Activated CD4-positive, alpha-beta T cell treated with anti-CD3 and anti-CD28 coated beads, Interleukin-2, amount 50 U/mL, for 48 hours (primary cell): ENCODE results near the gene SLC44A4.
"Not testable (repeated sequence)": the region's sequence is repeated elsewhere in the genome, so short reads cannot be mapped to it uniquely, and the experiment has no call there.

ENCODE experiments used
- DNase-seq, 2 experiments: peaks; one replicate each; pipeline ENCODE4 v3.0.0-alpha.2; 2020

The SLC44A4 gene

DNA sequence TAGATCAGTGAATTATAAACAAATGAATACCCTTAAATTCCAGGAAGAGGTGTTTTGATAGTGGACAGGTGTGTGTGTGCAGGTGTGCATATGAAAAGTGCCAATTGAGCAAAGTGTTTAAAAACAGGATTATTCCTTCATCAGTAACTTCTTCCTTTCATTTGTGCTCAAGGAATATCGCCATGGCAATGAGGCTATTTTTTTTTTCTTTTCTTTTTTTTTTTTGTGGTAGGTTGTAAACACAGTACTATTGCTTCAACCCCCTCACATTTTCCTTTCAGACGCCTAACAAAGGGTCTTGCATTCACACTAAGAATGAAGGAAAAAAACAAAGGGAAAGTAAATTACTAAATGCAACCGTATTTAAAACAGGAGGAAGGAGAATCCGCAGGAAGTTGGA lies 53.2 kb downstream of the SLC44A4 start:
- DNase-seq: no peak

DNA sequence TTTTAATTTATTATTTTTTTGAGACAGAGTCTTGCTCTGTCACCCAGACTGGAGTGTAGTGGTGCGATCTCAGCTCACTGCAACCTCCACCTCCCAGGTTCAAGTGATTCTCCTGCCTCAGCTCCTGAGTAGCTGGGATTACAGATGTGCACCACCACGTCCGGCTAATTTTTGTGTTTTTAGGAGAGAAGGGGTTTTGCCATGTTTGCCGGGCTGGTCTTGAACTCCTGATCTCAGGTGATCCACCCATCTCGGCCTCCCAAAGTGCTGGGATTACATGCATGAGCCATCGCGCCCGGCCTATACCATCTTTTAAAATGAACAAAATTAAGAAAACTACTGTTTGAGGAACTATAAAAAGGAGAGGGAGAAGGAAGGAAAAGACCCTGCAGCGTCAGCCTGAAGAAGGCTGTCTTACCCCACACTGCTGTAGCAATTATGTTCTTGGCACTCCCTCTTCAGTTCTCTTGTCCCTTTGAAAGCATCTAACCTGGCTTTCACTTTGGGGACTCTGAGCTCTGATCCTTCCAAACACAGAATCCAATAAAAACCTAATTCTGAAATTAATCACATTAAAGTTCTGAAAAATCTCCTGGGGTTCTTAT lies 55.1 kb downstream of the SLC44A4 start:
- not testable (repeated sequence) for DNase-seq

DNA sequence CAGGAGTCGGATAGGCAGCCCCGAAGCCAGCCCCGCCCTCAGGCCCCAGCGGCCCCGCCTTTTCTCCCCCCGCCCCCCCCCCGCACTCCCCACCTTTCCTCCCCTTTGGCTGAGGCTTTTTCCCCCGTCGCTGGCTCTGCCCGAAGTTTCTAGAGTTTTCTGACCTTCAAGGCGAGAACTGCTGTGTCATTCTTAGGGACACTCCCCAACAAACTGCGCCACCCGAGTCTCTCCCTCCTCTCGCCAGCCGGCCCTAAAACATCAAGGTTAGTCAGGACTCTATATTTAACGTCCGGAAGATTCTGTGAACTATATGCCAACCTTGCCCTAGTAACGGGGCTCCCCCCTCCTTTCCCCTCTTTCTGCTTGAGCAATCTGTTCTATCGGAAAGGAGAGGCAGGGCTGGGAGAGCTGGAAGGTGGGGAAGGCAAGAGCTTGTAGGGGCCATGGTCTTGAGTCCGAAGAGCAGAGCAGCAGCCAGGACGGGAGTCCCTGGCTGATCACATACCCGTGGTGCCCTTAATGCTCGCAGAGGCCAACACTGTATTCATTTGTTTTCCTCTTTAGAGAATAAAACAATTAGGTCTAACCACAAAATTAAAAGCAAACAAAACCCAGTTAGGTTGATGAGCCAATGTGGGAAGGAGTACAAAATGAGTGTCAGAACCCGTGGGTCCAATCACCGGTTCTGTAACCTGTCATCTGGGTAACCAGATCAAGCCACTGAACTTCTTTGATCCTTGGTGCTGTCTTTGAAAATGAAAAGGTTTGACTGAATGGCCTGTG lies 56.6 kb downstream of the SLC44A4 start:
- DNase-seq: peak; percentile 69 to 75

DNA sequence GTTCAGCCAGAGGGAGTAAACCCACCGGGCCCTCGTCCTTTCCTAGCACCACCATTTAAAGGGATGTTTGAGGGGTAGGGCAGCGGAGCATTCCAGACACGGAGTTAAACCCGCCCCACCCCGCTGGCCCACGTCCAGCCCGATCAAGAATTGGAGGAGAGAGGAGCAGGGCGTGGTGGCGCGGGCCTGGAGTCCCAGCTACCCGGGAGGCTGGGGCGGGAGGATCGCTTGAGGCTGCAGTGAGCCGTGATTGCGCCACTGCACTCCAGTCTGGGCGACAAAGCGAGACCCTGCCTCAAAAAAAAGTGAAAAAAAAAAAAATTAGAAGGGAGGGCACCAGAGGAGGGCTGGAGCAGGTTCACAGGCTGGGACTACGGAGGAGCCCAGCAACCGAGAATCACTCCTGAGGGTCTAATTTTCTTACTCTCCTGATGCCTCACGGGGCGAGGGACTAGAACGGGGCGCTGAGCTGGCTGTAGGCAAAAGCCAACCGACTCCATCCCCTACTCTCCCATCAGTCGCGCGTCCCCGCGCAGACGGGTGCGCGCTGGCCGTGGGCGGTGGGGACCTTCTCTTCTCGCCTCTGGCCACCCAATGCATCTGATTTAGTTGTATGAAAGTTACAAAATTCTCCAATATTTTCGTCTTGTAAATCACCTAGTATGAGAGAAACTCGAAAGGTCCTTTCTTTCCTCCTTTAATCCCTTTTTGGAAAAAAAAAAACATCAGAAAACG lies 57.3 kb downstream of the SLC44A4 start:
- DNase-seq: peak; percentile 80 to 84

DNA sequence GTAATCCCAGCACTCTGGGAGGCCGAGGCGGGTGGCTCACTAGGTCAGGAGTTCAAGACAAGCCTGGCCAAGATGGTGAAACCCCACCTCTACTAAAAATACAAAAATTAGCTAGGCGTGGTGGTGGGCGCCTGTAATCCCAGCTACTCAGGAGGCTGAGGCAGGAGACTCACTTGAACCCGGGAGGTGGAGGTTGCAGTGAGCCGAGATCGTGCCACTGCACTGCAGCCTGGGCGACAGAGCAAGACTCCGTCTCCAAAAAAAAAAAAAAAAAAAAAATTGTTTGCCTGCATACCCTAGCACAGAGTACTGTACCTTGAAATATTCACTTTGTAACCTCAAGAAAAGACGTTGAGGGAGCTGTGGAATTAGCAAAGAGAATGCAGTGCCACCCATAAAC lies 58.4 kb downstream of the SLC44A4 start:
- DNase-seq: not testable (repeated sequence)

DNA sequence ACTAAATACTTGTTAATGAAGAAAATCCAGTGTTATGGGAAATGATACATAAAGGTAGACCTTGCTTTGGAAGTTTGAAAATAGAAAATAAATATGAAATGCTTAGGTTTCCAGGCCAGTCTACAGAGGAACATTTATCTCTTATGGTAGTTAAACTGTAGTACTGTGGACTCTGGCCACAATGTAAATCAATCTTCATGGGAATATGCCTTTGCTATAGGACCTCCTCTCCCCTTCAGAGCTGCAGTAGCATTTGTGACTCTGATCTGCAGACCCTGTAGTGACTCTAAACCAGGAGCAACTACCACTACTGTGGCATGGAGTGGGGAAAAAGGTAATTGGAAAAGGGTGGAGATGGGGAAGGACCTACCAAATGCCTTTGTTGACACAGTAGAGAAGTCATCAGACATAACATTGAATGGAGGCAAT lies 58.9 kb downstream of the SLC44A4 start:
- DNase-seq: no peak

DNA sequence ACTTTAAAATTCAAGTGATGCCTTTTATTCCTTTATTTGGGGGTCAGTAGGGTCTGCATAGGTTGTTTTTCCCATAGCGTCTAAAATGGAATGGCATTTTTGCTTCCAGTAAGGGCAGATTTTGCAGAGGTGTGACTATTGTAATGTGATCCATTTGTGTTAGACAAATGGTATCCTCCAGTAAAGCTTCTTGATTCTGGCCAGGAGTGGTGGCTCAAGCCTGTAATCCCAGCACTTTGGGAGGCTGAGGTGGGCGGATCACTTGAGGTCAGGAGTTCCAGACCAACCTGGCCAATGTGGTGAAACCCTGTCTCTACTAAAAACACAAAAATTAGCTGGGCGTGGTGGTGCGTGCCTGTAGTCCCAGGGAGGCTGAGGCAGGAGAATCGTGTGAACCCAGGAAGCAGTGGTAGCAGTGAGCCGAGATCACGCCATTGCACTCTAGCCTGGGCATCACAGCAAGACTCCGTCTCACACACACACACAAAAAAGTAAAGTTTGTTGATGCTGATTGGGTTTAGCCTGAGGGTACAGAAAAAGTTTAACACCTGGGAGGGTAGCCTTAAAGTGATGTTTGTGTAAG lies 60.8 kb downstream of the SLC44A4 start:
- DNase-seq: not testable (repeated sequence)

DNA sequence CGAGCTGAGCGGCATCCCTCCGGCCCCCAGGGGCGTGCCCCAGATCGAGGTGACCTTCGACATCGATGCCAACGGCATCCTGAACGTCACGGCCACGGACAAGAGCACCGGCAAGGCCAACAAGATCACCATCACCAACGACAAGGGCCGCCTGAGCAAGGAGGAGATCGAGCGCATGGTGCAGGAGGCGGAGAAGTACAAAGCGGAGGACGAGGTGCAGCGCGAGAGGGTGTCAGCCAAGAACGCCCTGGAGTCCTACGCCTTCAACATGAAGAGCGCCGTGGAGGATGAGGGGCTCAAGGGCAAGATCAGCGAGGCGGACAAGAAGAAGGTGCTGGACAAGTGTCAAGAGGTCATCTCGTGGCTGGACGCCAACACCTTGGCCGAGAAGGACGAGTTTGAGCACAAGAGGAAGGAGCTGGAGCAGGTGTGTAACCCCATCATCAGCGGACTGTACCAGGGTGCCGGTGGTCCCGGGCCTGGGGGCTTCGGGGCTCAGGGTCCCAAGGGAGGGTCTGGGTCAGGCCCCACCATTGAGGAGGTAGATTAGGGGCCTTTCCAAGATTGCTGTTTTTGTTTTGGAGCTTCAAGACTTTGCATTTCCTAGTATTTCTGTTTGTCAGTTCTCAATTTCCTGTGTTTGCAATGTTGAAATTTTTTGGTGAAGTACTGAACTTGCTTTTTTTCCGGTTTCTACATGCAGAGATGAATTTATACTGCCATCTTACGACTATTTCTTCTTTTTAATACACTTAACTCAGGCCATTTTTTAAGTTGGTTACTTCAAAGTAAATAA lies 61.5 kb downstream of the SLC44A4 start:
- not testable (repeated sequence) for DNase-seq

DNA sequence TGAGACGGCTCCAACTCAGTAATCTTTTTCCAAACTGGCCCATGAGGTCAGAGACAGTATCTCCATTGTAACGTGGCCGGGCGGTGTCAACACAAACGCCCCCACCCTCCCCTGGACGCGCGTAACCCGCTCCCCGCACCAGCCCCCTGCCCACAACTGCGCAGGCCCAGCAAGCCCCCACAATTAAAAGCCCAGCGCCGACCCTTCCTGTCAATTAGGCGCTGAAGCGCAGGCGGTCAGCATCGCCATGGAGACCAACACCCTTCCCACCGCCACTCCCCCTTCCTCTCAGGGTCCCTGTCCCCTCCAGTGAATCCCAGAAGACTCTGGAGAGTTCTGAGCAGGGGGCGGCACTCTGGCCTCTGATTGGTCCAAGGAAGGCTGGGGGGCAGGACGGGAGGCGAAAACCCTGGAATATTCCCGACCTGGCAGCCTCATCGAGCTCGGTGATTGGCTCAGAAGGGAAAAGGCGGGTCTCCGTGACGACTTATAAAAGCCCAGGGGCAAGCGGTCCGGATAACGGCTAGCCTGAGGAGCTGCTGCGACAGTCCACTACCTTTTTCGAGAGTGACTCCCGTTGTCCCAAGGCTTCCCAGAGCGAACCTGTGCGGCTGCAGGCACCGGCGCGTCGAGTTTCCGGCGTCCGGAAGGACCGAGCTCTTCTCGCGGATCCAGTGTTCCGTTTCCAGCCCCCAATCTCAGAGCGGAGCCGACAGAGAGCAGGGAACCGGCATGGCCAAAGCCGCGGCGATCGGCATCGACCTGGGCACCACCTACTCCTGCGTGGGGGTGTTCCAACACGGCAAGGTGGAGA lies 63.6 kb downstream of the SLC44A4 start, which contains the start of the genes HSPA1A and HSPA1L:
HSPA1A (plus strand) TSS at position 519 of the 814 bp plus-strand sequence; CDS start at position 733, 214 bp downstream.
HSPA1L (minus strand) TSS at position 259 of the 814 bp plus-strand sequence. CDS start 3,311 bp downstream, outside the sequence.
- DNase-seq: peak; percentile 70 to 79

DNA sequence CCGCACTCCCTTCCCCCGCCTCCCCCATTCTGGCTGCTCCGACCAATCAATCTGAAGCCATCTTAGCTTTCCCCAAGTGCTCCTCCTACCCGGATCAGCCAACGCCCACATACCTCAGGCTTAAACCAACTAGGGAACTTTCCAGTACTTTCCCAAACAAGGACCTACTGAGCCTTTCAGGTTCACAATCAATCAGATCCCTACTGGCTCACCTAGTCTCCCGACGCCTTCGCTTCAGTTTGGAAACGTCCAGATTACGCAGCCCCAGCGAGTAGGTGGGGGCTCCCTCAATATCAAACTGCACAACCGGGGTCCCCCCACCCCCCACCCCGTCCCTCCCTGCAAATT lies 64.1 kb downstream of the SLC44A4 start:
- peak; percentile 74 to 81 for DNase-seq

DNA sequence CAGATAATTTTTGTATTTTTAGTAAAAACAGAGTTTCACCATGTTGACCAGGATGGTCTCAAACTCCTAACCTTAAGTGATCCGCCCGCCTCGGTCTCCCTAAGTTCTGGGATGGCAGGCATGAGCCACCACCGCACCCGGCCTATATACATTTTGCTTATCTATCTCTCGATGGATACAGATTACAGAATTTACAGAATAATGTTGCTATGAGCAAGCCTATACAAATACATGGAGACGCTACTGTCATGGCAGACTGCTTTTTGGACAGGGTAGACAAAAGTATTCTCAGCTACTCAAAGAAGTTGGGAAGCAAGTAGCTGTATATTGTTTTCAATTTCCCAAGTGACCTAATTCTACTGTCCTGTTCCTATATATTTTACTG lies 65.3 kb downstream of the SLC44A4 start:
- DNase-seq: no peak
